CD4-positive, alpha-beta memory T cell (primary cell): ENCODE data around the gene ZNF621. TPM values are rescaled to one million over a fixed set of nuclear protein-coding genes. Genes with fewer than 3 reads are reported as not detected.

Experiments
- CTCF ChIA-PET: fragments of 350-600 bp; sonication (Branson Sonifier 250); formaldehyde crosslinking; loops from one replicate; lab custom pipeline; 2021; ENCODE audit warnings: inconsistent platforms; ENCODE audit not compliant: partially characterized antibody; lab: Charles Lee
- POLR2A ChIA-PET: fragments of 350-600 bp; sonication (Branson Sonifier 250); formaldehyde crosslinking; loops from one replicate; lab custom pipeline; 2021; ENCODE audit not compliant: partially characterized antibody; lab: Charles Lee
- DNase-seq, 5 donors: peaks; one replicate each; pipeline versions ENCODE4 v3.0.0 to v3.0.0-alpha.2; 2020 to 2022; ENCODE audit warnings: mixed read lengths in 1 of 5
- H3K27ac ChIP-seq: one replicate; pipeline ENCODE4 v1.7.0; 2013; ENCODE audit warnings: low read depth, low read length
- H3K27me3 ChIP-seq: 2 replicates; pipeline ENCODE4 v1.7.0; 2013; ENCODE audit warnings: mild to moderate bottlenecking, low read length, moderate library complexity; ENCODE audit not compliant: insufficient read depth
- H3K36me3 ChIP-seq: 2 replicates; pipeline ENCODE4 v1.7.0; 2013; ENCODE audit warnings: mild to moderate bottlenecking, low read length, moderate library complexity; ENCODE audit not compliant: insufficient read depth
- H3K4me1 ChIP-seq: 2 replicates; pipeline ENCODE4 v1.7.0; 2013; ENCODE audit warnings: mild to moderate bottlenecking, low read length, moderate library complexity; ENCODE audit not compliant: insufficient read depth
- H3K4me3 ChIP-seq, 2 donors: one replicate each; pipeline ENCODE4 v1.7.0; 2013; ENCODE audit warnings: low read length in 2 of 2, mild to moderate bottlenecking in 1 of 2
- H3K9me3 ChIP-seq, 2 donors: one replicate each; pipeline ENCODE4 v1.7.0; 2013; ENCODE audit warnings: low read length in 2 of 2, control low read depth in 1 of 2; ENCODE audit not compliant: control insufficient read depth in 1 of 2
- H3K27ac Mint-ChIP-seq, 7 donors: one replicate each; pipeline ENCODE4 v1.8.0; 2020 to 2021; ENCODE audit warnings: mixed read lengths in 7 of 7, mild to moderate bottlenecking in 6 of 7, inconsistent platforms in 3 of 7, moderate library complexity in 3 of 7
- H3K27me3 Mint-ChIP-seq, 2 donors: one replicate each; pipeline ENCODE4 v1.8.0; 2020 to 2021; ENCODE audit warnings: mixed read lengths in 2 of 2
- H3K36me3 Mint-ChIP-seq, 2 donors: one replicate each; pipeline ENCODE4 v1.8.0; 2020 to 2021; ENCODE audit warnings: mixed read lengths in 2 of 2, inconsistent platforms in 1 of 2, mild to moderate bottlenecking in 1 of 2
- H3K4me1 Mint-ChIP-seq, 4 donors: one replicate each; pipeline ENCODE4 v1.8.0; 2020 to 2021; ENCODE audit warnings: mixed read lengths in 4 of 4, mild to moderate bottlenecking in 1 of 4
- H3K4me3 Mint-ChIP-seq, 8 donors: one replicate each; pipeline ENCODE4 v1.8.0; 2020 to 2021; ENCODE audit warnings: mixed read lengths in 8 of 8, mild to moderate bottlenecking in 7 of 8, moderate library complexity in 6 of 8, inconsistent platforms in 3 of 8
- H3K9me3 Mint-ChIP-seq, 8 donors: one replicate each; pipeline ENCODE4 v1.8.0; 2020 to 2021; ENCODE audit warnings: mixed read lengths in 8 of 8, mild to moderate bottlenecking in 5 of 8, inconsistent platforms in 3 of 8, moderate library complexity in 1 of 8
- intact Hi-C: fragments of 100-400 bp; cut with micrococcal nuclease; formaldehyde crosslinking; loops from one replicate; pipeline ENCODE4 v1.15.1; 2023
- polyA plus RNA-seq, 2 donors: library from polyadenylated mRNA; unstranded; fragments of 300-500 nt; fragmentation: Illumina TruSeq; gene quantifications; one replicate each; pipeline ENCODE4 v1.2.3, GENCODE V29; 2021
- total RNA-seq, 2 experiments: library from RNA; stranded (reverse); gene quantifications; one replicate each; pipeline ENCODE4 v1.2.3, GENCODE V29; 2021

The ZNF621 gene
- total and polyA plus RNA-seq, 4 experiments from 2014 or later = 1.6 to 27.4 (median 13.8) TPM

DNA sequence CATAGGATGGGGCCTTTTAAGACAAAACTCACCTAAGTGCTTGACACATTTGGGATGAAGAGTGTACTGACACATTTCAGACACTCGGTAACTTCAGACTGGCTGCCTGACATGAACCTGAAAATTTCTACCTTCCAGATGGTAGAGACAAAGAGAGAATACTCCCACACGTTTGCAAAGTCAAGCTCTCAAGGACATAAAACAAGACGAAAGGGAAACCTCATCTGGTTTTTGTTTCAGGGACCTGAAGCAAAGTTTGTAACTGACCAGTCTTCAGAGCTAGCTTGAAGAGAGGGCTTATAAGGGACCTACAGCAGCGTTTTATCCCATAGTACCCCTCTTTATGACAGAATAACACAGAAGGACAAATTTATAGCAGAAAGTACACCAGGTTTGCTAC, 41.9 kb downstream of the ZNF621 start:
- Histone ChIP-seq H3K27ac (no peak overlapping the region), H3K4me1 (no peaks in the 10 kb centered on the region), H3K4me3 (no peak overlapping the region), H3K27me3 (no peaks in the 10 kb centered on the region), H3K36me3 (no peaks in the 10 kb centered on the region), H3K9me3 (no peaks in the 10 kb centered on the region)
- DNase-seq = no peak
- ChIA-PET CTCF (interaction anchor here (1.8 to 2.5 kb wide), 2 partner anchors 14 to 18 kb away, joined by 6 read pairs; no protein-coding TSS in a partner anchor), POLR2A (no interaction called here)
- H3K27ac Mint-ChIP-seq = no peak overlapping the region
- no peaks in the 10 kb centered on the region for H3K36me3 Mint-ChIP-seq
- no peaks in the 10 kb centered on the region for H3K4me1 Mint-ChIP-seq
- H3K27me3 Mint-ChIP-seq = peaks cover 6 to 7% of the 10 kb centered on the region in 2 donors
- no peak overlapping the region for H3K4me3 Mint-ChIP-seq
- intact Hi-C loops = no loop called here
- no peaks in the 10 kb centered on the region for H3K9me3 Mint-ChIP-seq

DNA sequence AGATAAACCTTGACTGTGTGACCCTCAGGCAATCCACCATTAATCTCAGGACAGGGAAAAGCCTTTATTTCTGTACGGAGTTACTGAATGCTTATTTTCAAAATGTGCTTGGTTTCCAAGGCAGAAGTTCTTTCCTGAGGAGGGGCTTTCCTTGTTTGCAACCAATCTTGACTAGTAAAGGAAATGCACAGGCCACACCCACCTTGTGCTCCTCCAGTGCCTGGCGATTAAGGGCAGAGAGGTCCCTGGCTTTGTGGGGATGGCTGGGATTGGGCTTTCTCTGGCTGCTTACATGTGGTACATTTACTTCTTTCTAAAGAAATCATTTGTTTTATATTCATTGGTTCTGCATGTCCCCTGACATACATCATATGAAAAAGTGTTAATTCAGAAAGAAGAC, 47.8 kb downstream of the ZNF621 start:
- ChIA-PET POLR2A (no interaction called here), CTCF (no interaction called here)
- no peak for DNase-seq
- Histone ChIP-seq H3K36me3 (no peaks in the 10 kb centered on the region), H3K9me3 (no peaks in the 10 kb centered on the region), H3K27ac (no peak overlapping the region), H3K4me1 (no peaks in the 10 kb centered on the region), H3K4me3 (no peak overlapping the region), H3K27me3 (no peaks in the 10 kb centered on the region)
- intact Hi-C loops = no loop called here
- H3K4me1 Mint-ChIP-seq = no peaks in the 10 kb centered on the region
- H3K9me3 Mint-ChIP-seq = no peaks in the 10 kb centered on the region
- peaks cover 7 to 9% of the 10 kb centered on the region in 2 donors for H3K27me3 Mint-ChIP-seq
- H3K4me3 Mint-ChIP-seq = no peak overlapping the region
- no peaks in the 10 kb centered on the region for H3K36me3 Mint-ChIP-seq
- no peak overlapping the region for H3K27ac Mint-ChIP-seq

DNA sequence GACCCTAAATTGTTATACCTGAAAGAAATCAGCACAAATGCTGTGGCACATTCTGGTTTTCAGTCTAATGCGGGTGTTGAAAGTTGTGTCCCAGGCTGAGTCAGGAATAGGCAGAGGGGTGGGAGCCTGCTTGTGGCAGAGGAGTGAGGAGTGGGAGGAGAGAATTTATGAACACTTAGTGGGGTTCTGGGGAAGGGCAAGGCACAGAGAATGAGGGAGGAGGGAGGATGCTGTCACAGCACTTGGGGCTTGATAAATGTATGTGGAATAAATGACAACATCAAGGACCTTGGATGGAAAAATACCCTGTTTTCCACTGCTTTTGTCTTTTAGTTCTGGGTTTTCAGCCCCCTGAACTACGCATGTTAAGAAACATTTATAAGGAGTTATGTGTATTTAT, 49.3 kb downstream of the ZNF621 start:
- intact Hi-C loops = no loop called here
- no peak overlapping the region for H3K27ac ChIP-seq
- no peaks in the 10 kb centered on the region for H3K4me1 ChIP-seq
- H3K9me3 ChIP-seq = no peaks in the 10 kb centered on the region
- H3K27me3 Mint-ChIP-seq = peaks cover 7 to 11% of the 10 kb centered on the region in 2 donors
- DNase-seq = no peak
- no peak overlapping the region for H3K4me3 ChIP-seq
- no peaks in the 10 kb centered on the region for H3K4me1 Mint-ChIP-seq
- ChIA-PET POLR2A (no interaction called here), CTCF (no interaction called here)
- H3K36me3 Mint-ChIP-seq = no peaks in the 10 kb centered on the region
- no peaks in the 10 kb centered on the region for H3K27me3 ChIP-seq
- H3K36me3 ChIP-seq = no peaks in the 10 kb centered on the region
- H3K27ac Mint-ChIP-seq = no peak overlapping the region
- no peaks in the 10 kb centered on the region for H3K9me3 Mint-ChIP-seq
- no peak overlapping the region for H3K4me3 Mint-ChIP-seq

DNA sequence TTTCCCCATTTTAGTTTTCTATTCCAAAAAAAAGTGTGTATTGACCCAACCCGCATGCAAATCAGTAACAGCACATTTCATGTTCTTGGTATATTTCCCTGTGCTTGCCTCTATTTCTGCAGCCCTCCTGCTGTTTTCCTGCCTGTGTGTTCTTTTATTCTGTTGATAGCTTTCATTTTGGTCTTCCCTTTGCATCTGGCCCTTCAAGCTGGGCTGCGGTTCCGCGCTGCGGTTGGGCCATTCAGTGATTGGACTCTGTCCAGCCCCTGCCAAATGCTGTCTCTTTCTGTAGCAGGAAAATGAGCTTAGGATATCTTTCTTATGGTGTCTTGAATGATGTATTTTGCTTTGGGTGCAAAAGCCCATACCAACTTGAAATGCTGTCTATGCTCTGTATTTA, 49.9 kb downstream of the ZNF621 start:
- no peaks in the 10 kb centered on the region for H3K36me3 ChIP-seq
- H3K27ac ChIP-seq = no peak overlapping the region
- no peaks in the 10 kb centered on the region for H3K4me1 ChIP-seq
- no peaks in the 10 kb centered on the region for H3K36me3 Mint-ChIP-seq
- H3K4me3 Mint-ChIP-seq = no peak overlapping the region
- no peaks in the 10 kb centered on the region for H3K9me3 ChIP-seq
- peaks cover 9 to 11% of the 10 kb centered on the region in 2 donors for H3K27me3 Mint-ChIP-seq
- H3K27me3 ChIP-seq = no peaks in the 10 kb centered on the region
- H3K9me3 Mint-ChIP-seq = no peaks in the 10 kb centered on the region
- no peaks in the 10 kb centered on the region for H3K4me1 Mint-ChIP-seq
- ChIA-PET POLR2A (no interaction called here), CTCF (no interaction called here)
- H3K27ac Mint-ChIP-seq = no peak overlapping the region
- intact Hi-C loops = no loop called here
- H3K4me3 ChIP-seq = no peak overlapping the region
- no peak for DNase-seq

DNA sequence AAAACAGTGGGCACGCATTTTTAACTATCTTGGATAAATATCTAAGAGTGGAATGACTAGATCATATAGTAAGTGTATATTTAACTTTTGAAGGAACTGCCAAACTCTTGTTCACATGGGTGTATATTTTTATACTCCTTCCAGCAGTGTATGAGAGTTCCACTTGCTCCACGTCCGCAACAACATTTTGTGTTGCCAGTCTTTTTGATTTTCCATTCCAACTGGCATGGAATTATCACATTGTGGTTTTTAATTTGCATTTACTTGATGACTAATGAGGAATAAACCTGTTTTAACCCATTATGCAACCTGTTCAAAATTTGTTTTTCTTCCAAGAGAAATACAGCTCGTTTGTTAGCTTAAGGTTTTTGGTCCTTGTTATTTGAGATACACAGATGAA, 51.6 kb downstream of the ZNF621 start:
- Mint-ChIP-seq H3K36me3 (no peaks in the 10 kb centered on the region), H3K27ac (no peak overlapping the region), H3K27me3 (peaks cover 9 to 13% of the 10 kb centered on the region in 2 donors), H3K4me1 (peaks cover 0 to 1% (median 0%) of the 10 kb centered on the region in 4 donors), H3K9me3 (no peaks in the 10 kb centered on the region), H3K4me3 (no peak overlapping the region)
- no peaks in the 10 kb centered on the region for H3K4me1 ChIP-seq
- no peak overlapping the region for H3K4me3 ChIP-seq
- intact Hi-C loops = no loop called here
- POLR2A ChIA-PET = no interaction called here
- no peaks in the 10 kb centered on the region for H3K27me3 ChIP-seq
- H3K9me3 ChIP-seq = no peaks in the 10 kb centered on the region
- DNase-seq = no peak
- H3K36me3 ChIP-seq = no peaks in the 10 kb centered on the region
- CTCF ChIA-PET = interaction anchor here (1.0 to 3.4 kb wide), 4 partner anchors 10 to 1305 kb away, joined by 3 to 23 read pairs (median 8); no protein-coding TSS in a partner anchor
- H3K27ac ChIP-seq = no peak overlapping the region

GRCh38 chr3:40580494-40581091, 55.8 kb downstream of the ZNF621 start:
- POLR2A ChIA-PET = no interaction called here
- CTCF ChIA-PET = interaction anchor here (0.7 to 8.0 kb wide), 22 partner anchors 9 to 1610 kb away, joined by 3 to 76 read pairs (median 6); partner anchors contain the start of gene ZNF620

GRCh38 chr3:40581166-40581565, 56.4 kb downstream of the ZNF621 start:
- intact Hi-C loops = no loop called here
- POLR2A ChIA-PET = no interaction called here
- Histone ChIP-seq H3K36me3 (no peaks in the 10 kb centered on the region), H3K4me1 (no peaks in the 10 kb centered on the region), H3K27me3 (no peaks in the 10 kb centered on the region), H3K9me3 (no peaks in the 10 kb centered on the region), H3K4me3 (no peak overlapping the region), H3K27ac (no peak overlapping the region)
- H3K27ac Mint-ChIP-seq = no peak overlapping the region
- no peak overlapping the region for H3K4me3 Mint-ChIP-seq
- H3K9me3 Mint-ChIP-seq = no peaks in the 10 kb centered on the region
- no peaks in the 10 kb centered on the region for H3K36me3 Mint-ChIP-seq
- no peak for DNase-seq
- CTCF ChIA-PET = interaction anchor here (0.7 to 8.0 kb wide), 21 partner anchors 9 to 1610 kb away, joined by 3 to 76 read pairs (median 6); partner anchors contain the start of gene ZNF620
- H3K27me3 Mint-ChIP-seq = peaks cover 5 to 10% of the 10 kb centered on the region in 2 donors
- peaks cover 0 to 1% (median 0%) of the 10 kb centered on the region in 4 donors for H3K4me1 Mint-ChIP-seq

More at GRCh38 chr3:40580494-40581091, 55.8 kb downstream of the ZNF621 start:
- Mint-ChIP-seq H3K27ac (no peak overlapping the region), H3K4me3 (no peak overlapping the region), H3K27me3 (peaks cover 5 to 10% of the 10 kb centered on the region in 2 donors), H3K36me3 (no peaks in the 10 kb centered on the region), H3K4me1 (peaks cover 0 to 1% (median 0%) of the 10 kb centered on the region in 4 donors), H3K9me3 (no peaks in the 10 kb centered on the region)
- intact Hi-C loops = loop anchor here (1.0 kb wide), 4 partner anchors 253 to 1864 kb away; no protein-coding TSS in a partner anchor
- Histone ChIP-seq H3K9me3 (no peaks in the 10 kb centered on the region), H3K36me3 (no peaks in the 10 kb centered on the region), H3K4me1 (no peaks in the 10 kb centered on the region), H3K4me3 (no peak overlapping the region), H3K27ac (no peak overlapping the region), H3K27me3 (no peaks in the 10 kb centered on the region)
- peak; percentile 43 to 61 (median 46) for DNase-seq
